HEK293T (cell line): ENCODE measurements around the gene CRLF1.

Source experiments
- ARNT ChIP-seq: fragments of 450-650 bp; IDR thresholded peaks from 2 replicates; pipeline ENCODE4 v1.6.1; 2017; ENCODE audit warnings: mild to moderate bottlenecking
- BHLHE40 ChIP-seq: fragments of 450-650 bp; IDR thresholded peaks from 2 replicates; pipeline ENCODE4 v1.6.1; 2016; ENCODE audit warnings: mild to moderate bottlenecking, moderate library complexity, borderline replicate concordance
- CTBP1 ChIP-seq: fragments of 450-650 bp; IDR thresholded peaks from 2 replicates; pipeline ENCODE4 v1.6.1; 2016; ENCODE audit warnings: borderline replicate concordance
- ELF4 ChIP-seq: fragments of 450-650 bp; IDR thresholded peaks from 2 replicates; pipeline ENCODE4 v1.6.1; 2017; ENCODE audit warnings: antibody characterized with exemption
- FOXK2 ChIP-seq: fragments of 450-650 bp; IDR thresholded peaks from 2 replicates; pipeline ENCODE4 v1.6.1; 2016; ENCODE audit warnings: mild to moderate bottlenecking
- SP1 ChIP-seq: fragments of 450-650 bp; IDR thresholded peaks from 2 replicates; pipeline ENCODE4 v1.6.1; 2017
- SUZ12 ChIP-seq: fragments of 450-650 bp; IDR thresholded peaks from 2 replicates; pipeline ENCODE4 v1.6.1; 2016; ENCODE audit warnings: mild to moderate bottlenecking
- TARDBP ChIP-seq: fragments of 450-650 bp; IDR thresholded peaks from 2 replicates; pipeline ENCODE4 v1.6.1; 2016
- ZNF384 ChIP-seq: fragments of 450-650 bp; IDR thresholded peaks from 2 replicates; pipeline ENCODE4 v1.6.1; 2016
- TF ChIP-seq, protein P1 (sequence below): fragments of 450-650 bp; IDR thresholded peaks from 2 replicates; pipeline ENCODE4 v1.6.1; 2016

DNA sequence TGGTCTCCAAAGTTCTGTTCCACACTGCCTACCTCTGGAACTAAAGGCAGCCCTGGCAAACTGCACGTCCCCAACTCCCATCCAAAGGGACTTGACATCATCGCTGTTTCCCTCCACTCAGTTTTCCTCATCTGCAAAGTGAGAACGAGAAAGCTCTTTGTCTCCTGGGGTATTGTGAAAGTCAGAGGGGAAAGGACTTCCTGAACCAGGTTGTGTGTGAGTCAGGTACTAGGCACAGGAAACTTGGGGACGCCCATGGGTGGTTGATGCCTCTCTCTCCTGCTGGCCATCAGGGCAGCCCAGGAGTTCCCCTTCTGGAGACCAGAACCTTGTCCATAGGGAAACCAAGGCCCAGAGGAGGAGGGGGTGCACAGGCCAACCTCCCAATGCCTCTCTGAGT is 4.7 kb downstream of the CRLF1 start:
- no peak for TF ChIP-seq TARDBP
- no peak for TF ChIP-seq SP1
- TF ChIP-seq CTBP1 = no peak
- no peak for TF ChIP-seq ELF4
- TF ChIP-seq FOXK2 = no peak
- no peak for TF ChIP-seq ZNF384
- no peak for TF ChIP-seq ARNT
- no peak for TF ChIP-seq BHLHE40
- no peak for TF ChIP-seq SUZ12
- TF ChIP-seq, protein P1, sequence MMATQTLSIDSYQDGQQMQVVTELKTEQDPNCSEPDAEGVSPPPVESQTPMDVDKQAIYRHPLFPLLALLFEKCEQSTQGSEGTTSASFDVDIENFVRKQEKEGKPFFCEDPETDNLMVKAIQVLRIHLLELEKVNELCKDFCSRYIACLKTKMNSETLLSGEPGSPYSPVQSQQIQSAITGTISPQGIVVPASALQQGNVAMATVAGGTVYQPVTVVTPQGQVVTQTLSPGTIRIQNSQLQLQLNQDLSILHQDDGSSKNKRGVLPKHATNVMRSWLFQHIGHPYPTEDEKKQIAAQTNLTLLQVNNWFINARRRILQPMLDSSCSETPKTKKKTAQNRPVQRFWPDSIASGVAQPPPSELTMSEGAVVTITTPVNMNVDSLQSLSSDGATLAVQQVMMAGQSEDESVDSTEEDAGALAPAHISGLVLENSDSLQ = no peak
